Tibial artery (tissue), 4 donors: ENCODE data around the gene BCL2.

Source experiments
- DNase-seq, 2 donors: peaks; one replicate each; pipeline ENCODE4 v3.0.0-alpha.2; 2019
- H3K27ac ChIP-seq, 2 donors: fragments of 200-600 bp; sonication (generic) in 1 of 2; 1 replicate in 1 of 2; 2 replicates in 1 of 2; pipeline ENCODE4 v1.5.1; 2018 to 2019; ENCODE audit warnings: mild to moderate bottlenecking in 1 of 2
- H3K27me3 ChIP-seq, 2 donors: fragments of 200-600 bp; sonication (generic) in 1 of 2; one replicate each; pipeline versions ENCODE4 v1.5.1 to v1.6.0; 2016 to 2019
- H3K36me3 ChIP-seq, 3 donors: fragments of 200-600 bp; sonication (generic) in 2 of 3; one replicate each; pipeline ENCODE4 v1.5.1; 2016 to 2019; ENCODE audit warnings: mild to moderate bottlenecking in 2 of 3
- H3K4me1 ChIP-seq, 4 donors: fragments of 200-600 bp; sonication (generic) in 2 of 4; 1 replicate in 3 of 4; 2 replicates in 1 of 4; pipeline ENCODE4 v1.5.1; 2016 to 2019
- H3K4me3 ChIP-seq, 2 donors: fragments of 200-600 bp; sonication (generic) in 1 of 2; 1 replicate in 1 of 2; 2 replicates in 1 of 2; pipeline ENCODE4 v1.5.1; 2018 to 2019; ENCODE audit warnings: mild to moderate bottlenecking in 2 of 2
- H3K9me3 ChIP-seq, 3 donors: fragments of 200-600 bp; sonication (generic) in 1 of 3; one replicate each; pipeline ENCODE4 v1.5.1; 2016 to 2019
- intact Hi-C: fragments of 100-400 bp; cut with DNase I; formaldehyde crosslinking; loops from one replicate; pipeline ENCODE4 v1.15.0; 2023; ENCODE audit warnings: low total_unique reads
- TF ChIP-seq, protein P1 (sequence below), 2 experiments: fragments of 200-600 bp in 1 of 2; fragments of 450-650 bp in 1 of 2; IDR thresholded peaks; one replicate each; pipeline ENCODE4 v1.5.1; 2017 to 2019; ENCODE audit warnings: antibody characterized with exemption in 2 of 2, mild to moderate bottlenecking in 1 of 2, moderate library complexity in 1 of 2

Gene BCL2

DNA sequence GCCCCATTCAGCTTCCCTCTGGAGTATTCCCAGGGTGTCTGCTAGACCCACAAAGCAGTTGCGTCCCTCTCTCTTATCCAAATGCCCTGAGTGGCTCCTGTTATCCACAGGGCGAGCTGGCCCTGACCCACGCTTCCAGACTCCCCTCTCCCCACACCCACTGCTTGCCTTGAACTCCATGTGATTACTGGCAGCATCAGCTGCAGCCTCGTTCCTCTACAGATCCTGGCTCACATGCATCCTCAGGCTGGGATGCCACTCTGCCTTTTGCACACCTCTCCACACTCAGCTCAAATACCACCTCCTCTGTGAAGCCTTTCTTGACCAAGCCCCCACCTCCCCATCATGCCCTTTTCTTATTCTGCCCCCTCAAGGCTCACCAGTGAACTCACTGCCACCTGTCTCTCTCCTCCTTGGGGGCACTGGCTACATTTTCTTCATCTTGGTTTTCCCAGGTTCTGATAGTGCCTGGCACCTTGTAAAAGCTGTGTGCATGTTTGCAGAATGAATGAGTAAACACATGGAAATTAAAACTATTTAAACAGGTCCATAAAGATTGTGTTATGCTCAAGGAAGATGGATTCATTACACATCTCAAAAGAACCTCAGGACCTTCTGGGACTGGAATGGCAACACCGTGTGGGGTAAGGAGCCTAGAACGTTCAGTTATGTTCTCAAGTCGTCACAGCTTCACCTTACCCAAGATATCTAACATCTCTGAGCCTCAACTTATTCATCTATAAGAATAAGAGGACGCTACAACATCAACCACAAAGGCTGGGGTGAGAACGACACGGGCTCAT is 165.0 kb downstream of the BCL2 start:
- Histone ChIP-seq H3K4me3 (no peak overlapping the region), H3K36me3 (no peaks in the 10 kb centered on the region), H3K27ac (no peak overlapping the region), H3K27me3 (no peaks in the 10 kb centered on the region), H3K9me3 (no peaks in the 10 kb centered on the region), H3K4me1 (peaks cover 0 to 57% (median 45%) of the 10 kb centered on the region in 4 donors)
- no peak for DNase-seq
- TF ChIP-seq, protein P1, sequence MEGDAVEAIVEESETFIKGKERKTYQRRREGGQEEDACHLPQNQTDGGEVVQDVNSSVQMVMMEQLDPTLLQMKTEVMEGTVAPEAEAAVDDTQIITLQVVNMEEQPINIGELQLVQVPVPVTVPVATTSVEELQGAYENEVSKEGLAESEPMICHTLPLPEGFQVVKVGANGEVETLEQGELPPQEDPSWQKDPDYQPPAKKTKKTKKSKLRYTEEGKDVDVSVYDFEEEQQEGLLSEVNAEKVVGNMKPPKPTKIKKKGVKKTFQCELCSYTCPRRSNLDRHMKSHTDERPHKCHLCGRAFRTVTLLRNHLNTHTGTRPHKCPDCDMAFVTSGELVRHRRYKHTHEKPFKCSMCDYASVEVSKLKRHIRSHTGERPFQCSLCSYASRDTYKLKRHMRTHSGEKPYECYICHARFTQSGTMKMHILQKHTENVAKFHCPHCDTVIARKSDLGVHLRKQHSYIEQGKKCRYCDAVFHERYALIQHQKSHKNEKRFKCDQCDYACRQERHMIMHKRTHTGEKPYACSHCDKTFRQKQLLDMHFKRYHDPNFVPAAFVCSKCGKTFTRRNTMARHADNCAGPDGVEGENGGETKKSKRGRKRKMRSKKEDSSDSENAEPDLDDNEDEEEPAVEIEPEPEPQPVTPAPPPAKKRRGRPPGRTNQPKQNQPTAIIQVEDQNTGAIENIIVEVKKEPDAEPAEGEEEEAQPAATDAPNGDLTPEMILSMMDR (IDR thresholded peaks at IDR 0.05) = no peak
- intact Hi-C loops = no loop called here

DNA sequence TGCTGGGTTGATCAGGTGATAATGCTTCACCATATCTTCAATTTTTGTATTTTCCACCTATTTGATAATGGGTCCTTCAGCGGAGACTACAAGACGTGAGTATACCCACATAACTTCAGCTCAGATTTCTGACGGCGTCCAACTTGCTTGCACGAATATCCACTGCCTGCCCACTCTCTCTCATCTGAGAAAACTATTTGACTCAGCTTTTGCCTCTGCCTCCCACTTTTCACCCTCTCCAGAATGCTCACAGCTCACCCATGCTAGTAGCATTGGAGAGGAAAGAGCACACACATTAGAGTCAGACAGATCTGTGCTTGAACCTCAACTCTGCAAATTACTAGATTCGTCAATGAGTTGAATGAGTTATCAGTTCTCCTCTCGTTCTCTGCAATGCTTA is 166.8 kb downstream of the BCL2 start:
- peaks cover 0 to 57% (median 45%) of the 10 kb centered on the region in 4 donors for H3K4me1 ChIP-seq
- H3K27ac ChIP-seq = no peak overlapping the region
- H3K27me3 ChIP-seq = no peaks in the 10 kb centered on the region
- H3K4me3 ChIP-seq = no peak overlapping the region
- intact Hi-C loops = no loop called here
- no peaks in the 10 kb centered on the region for H3K9me3 ChIP-seq
- DNase-seq = no peak
- no peaks in the 10 kb centered on the region for H3K36me3 ChIP-seq
- TF ChIP-seq, protein P1 (IDR thresholded peaks at IDR 0.05) = no peak

DNA sequence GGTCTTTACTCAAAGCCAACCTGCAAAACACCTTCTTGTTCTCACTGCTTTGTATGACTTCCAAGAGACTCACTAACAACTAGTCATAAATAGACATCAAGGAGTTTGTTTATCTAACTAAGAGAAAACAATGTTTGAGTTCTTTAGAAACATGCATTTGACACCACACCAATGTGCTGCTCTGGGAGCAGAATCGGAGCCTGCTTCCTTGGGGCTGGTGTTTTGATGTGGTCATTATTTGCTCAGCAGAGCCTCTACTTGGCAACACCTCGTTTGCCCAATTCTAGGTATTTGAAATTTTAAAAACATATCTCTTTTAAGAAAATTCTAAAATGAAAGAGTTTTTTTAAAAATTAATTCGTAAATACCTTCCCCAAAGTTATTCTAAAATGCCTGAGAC is 167.5 kb downstream of the BCL2 start:
- Histone ChIP-seq H3K9me3 (no peaks in the 10 kb centered on the region), H3K27ac (no peak overlapping the region), H3K4me1 (peaks cover 0 to 57% (median 44%) of the 10 kb centered on the region in 4 donors), H3K27me3 (no peaks in the 10 kb centered on the region), H3K36me3 (no peaks in the 10 kb centered on the region), H3K4me3 (no peak overlapping the region)
- no peak for DNase-seq
- TF ChIP-seq, protein P1 (IDR thresholded peaks at IDR 0.05) = no peak
- intact Hi-C loops = no loop called here

DNA sequence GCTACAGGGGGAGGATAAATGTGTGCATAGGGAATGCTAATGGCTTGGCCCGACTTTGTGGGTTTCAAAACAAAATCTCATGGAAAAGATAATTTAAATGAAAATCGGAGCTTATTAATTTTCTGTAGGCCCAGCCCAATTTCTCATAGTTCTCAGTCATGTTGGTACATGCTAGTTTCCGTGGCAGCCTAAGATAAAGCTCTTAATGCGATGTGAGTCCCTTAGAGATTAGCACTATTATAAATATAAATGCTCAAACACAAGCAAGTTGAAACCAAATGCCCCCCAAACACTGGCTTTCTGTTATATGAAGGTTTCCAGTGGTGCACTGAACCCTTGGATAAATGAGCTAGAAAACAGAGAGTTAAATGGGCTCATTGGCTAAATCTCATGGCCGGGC is 168.0 kb downstream of the BCL2 start:
- Histone ChIP-seq H3K36me3 (no peaks in the 10 kb centered on the region), H3K27ac (no peak overlapping the region), H3K27me3 (no peaks in the 10 kb centered on the region), H3K9me3 (no peaks in the 10 kb centered on the region), H3K4me3 (no peak overlapping the region), H3K4me1 (peaks cover 0 to 57% (median 41%) of the 10 kb centered on the region in 4 donors)
- TF ChIP-seq, protein P1 (IDR thresholded peaks at IDR 0.05) = no peak
- no peak for DNase-seq
- intact Hi-C loops = no loop called here

DNA sequence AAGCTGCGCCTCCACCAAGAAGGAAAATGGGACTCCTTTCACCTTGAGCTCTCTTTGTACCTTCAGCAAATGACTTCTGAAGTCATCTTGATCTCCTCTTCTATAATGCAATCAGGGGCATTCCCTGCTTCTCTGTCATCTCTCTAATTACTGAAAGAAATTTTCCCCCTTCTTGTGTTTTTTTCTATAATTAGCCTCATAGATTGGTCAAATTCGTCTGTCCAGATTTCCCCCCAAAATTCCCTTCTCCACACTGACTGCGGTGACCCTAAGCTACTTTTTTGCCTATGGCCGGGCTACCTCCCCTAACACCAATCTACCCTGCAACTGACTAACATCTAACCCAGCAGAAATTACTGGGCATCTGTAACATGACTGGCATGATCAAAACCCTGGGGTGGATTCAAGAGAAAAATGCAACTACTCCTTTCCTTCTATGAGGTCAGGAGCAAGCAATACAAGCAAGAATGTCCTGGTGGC is 168.6 kb downstream of the BCL2 start:
- H3K4me1 ChIP-seq = peaks cover 0 to 57% (median 40%) of the 10 kb centered on the region in 4 donors
- H3K4me3 ChIP-seq = no peak overlapping the region
- intact Hi-C loops = no loop called here
- no peaks in the 10 kb centered on the region for H3K36me3 ChIP-seq
- no peaks in the 10 kb centered on the region for H3K9me3 ChIP-seq
- TF ChIP-seq, protein P1 (IDR thresholded peaks at IDR 0.05) = no peak
- DNase-seq = no peak
- H3K27ac ChIP-seq = no peak overlapping the region
- no peaks in the 10 kb centered on the region for H3K27me3 ChIP-seq
